IMR-90 (cell line): ENCODE results near the gene RENBP. TPM values are rescaled to one million over a fixed set of nuclear protein-coding genes. Genes with fewer than 3 reads are reported as not detected.

Experiments
- ATAC-seq: fragments of 200-7000 bp; cut with Tn5 transposase; 2 replicates; pipeline ENCODE4 v1.9.1; 2020; ENCODE audit warnings: low read depth, mild to moderate bottlenecking, moderate library complexity
- BruUV-seq: library from RNA; stranded (reverse); fragments of 400-500 nt; replicated peaks from 2 replicates; lab custom pipeline; 2021; lab: Mats Ljungman, UMichigan
- CTCF ChIA-PET: fragments of 300-600 bp; formaldehyde crosslinking; extraction: SDS; loops from one replicate; lab custom pipeline; 2021; ENCODE audit warnings: antibody characterized with exemption; lab: Yijun Ruan, JAX
- POLR2A ChIA-PET: fragments of 300-600 bp; sonication (Branson Sonifier 250); formaldehyde crosslinking; loops from one replicate; lab custom pipeline; 2022; ENCODE audit warnings: antibody characterized with exemption; ENCODE audit not compliant: unreplicated experiment; lab: Charles Lee
- DNase-seq: peaks from one replicate; pipeline ENCODE4 v3.0.0; 2013
- H2AFZ ChIP-seq: replicated peaks from 2 replicates; pipeline ENCODE3; 2013; ENCODE audit warnings: low read length, mild to moderate bottlenecking; ENCODE audit not compliant: poor library complexity
- H2AK5ac ChIP-seq: 2 replicates; pipeline ENCODE4 v1.6.1; 2013; ENCODE audit warnings: low read depth, low read length, inconsistent platforms
- H2AK9ac ChIP-seq: replicated peaks from 2 replicates; pipeline ENCODE3; 2013; ENCODE audit warnings: mild to moderate bottlenecking, low read depth, low read length, moderate library complexity; ENCODE audit not compliant: poor library complexity
- H2BK120ac ChIP-seq: 2 replicates; pipeline ENCODE4 v1.6.1; 2013; ENCODE audit warnings: low read depth, low read length, inconsistent platforms
- H2BK15ac ChIP-seq: 3 replicates; pipeline ENCODE4 v1.6.1; 2013; ENCODE audit warnings: low read depth, low read length, inconsistent platforms
- H2BK20ac ChIP-seq: 2 replicates; pipeline ENCODE4 v1.6.1; 2013; ENCODE audit warnings: low read depth, mild to moderate bottlenecking, inconsistent platforms, low read length, moderate library complexity
- H2BK5ac ChIP-seq: 2 replicates; pipeline ENCODE4 v1.6.1; 2013; ENCODE audit warnings: mild to moderate bottlenecking, low read depth, low read length, inconsistent platforms; ENCODE audit not compliant: poor library complexity, severe bottlenecking
- H3K14ac ChIP-seq: replicated peaks from 2 replicates; pipeline ENCODE4 v1.6.1; 2013; ENCODE audit warnings: low read depth, low read length, inconsistent platforms
- H3K18ac ChIP-seq: 2 replicates; pipeline ENCODE4 v1.6.1; 2013; ENCODE audit warnings: low read depth, low read length, control low read depth
- H3K23ac ChIP-seq: 2 replicates; pipeline ENCODE4 v1.6.1; 2013; ENCODE audit warnings: low read depth, low read length, inconsistent platforms
- H3K27ac ChIP-seq: 2 replicates; pipeline ENCODE4 v1.5.1; 2013; ENCODE audit warnings: mild to moderate bottlenecking, control low read depth, low read length; ENCODE audit not compliant: insufficient read depth
- H3K27me3 ChIP-seq: 2 replicates; pipeline ENCODE4 v1.6.1; 2013; ENCODE audit warnings: low read length; ENCODE audit not compliant: control insufficient read depth, insufficient read depth
- H3K36me3 ChIP-seq: 2 replicates; pipeline ENCODE4 v1.6.1; 2013; ENCODE audit warnings: low read length, mixed read lengths; ENCODE audit not compliant: control insufficient read depth, insufficient read depth
- H3K4ac ChIP-seq: 2 replicates; pipeline ENCODE4 v1.6.1; 2013; ENCODE audit warnings: low read depth, low read length, inconsistent platforms
- H3K4me1 ChIP-seq: 2 replicates; pipeline ENCODE4 v1.6.1; 2013; ENCODE audit warnings: low read length, mixed read lengths; ENCODE audit not compliant: control insufficient read depth, insufficient read depth
- H3K4me2 ChIP-seq: 2 replicates; pipeline ENCODE4 v1.6.1; 2013; ENCODE audit warnings: low read depth, mild to moderate bottlenecking, control low read depth, low read length, moderate library complexity
- H3K4me3 ChIP-seq: 2 replicates; pipeline ENCODE4 v1.5.1; 2013; ENCODE audit warnings: low read depth, mild to moderate bottlenecking, control low read depth, low read length, moderate library complexity; ENCODE audit not compliant: insufficient read depth
- H3K56ac ChIP-seq: 2 replicates; pipeline ENCODE4 v1.6.1; 2013; ENCODE audit warnings: low read length, inconsistent platforms; ENCODE audit not compliant: insufficient read depth; ENCODE audit errors: extremely low read depth
- H3K79me1 ChIP-seq, 2 experiments: 2 replicates each; pipeline ENCODE4 v1.6.1; 2013; ENCODE audit warnings: low read length in 2 of 2, inconsistent platforms in 1 of 2, low read depth in 1 of 2
- H3K9ac ChIP-seq: 2 replicates; pipeline ENCODE4 v1.6.1; 2013; ENCODE audit warnings: low read depth, low read length, control low read depth
- H3K9me1 ChIP-seq: 2 replicates; pipeline ENCODE4 v1.6.1; 2013; ENCODE audit warnings: low read length, inconsistent platforms; ENCODE audit not compliant: insufficient read depth
- H3K9me3 ChIP-seq: 2 replicates; pipeline ENCODE4 v1.6.1; 2013; ENCODE audit warnings: low read length; ENCODE audit not compliant: control insufficient read depth, insufficient read depth
- H4K20me1 ChIP-seq: 2 replicates; pipeline ENCODE4 v1.6.1; 2013; ENCODE audit warnings: low read length, inconsistent platforms; ENCODE audit not compliant: insufficient read depth
- H4K5ac ChIP-seq: 2 replicates; pipeline ENCODE4 v1.6.1; 2013; ENCODE audit warnings: mild to moderate bottlenecking, low read depth, low read length, control low read depth
- H4K8ac ChIP-seq, 2 experiments: 2 replicates each; pipeline ENCODE4 v1.6.1; 2013; ENCODE audit warnings: low read depth in 2 of 2, low read length in 2 of 2, control low read depth in 1 of 2, inconsistent platforms in 1 of 2
- H4K91ac ChIP-seq: 2 replicates; pipeline ENCODE4 v1.6.1; 2013; ENCODE audit warnings: low read depth, low read length, inconsistent platforms; ENCODE audit not compliant: insufficient read depth
- CTCF ChIP-seq: conservative IDR thresholded peaks from 2 replicates; pipeline ENCODE4 v1.5.1; 2012; ENCODE audit warnings: mild to moderate bottlenecking, low read depth, low read length, improper control_type of control experiment
- ELK1 ChIP-seq: fragments of 150-350 bp; IDR thresholded peaks from 2 replicates; pipeline ENCODE4 v1.6.1; 2016; ENCODE audit warnings: low read depth, mild to moderate bottlenecking, low read length, moderate library complexity, borderline replicate concordance
- MXI1 ChIP-seq: IDR thresholded peaks from 2 replicates; pipeline ENCODE4 v1.6.1; 2012; ENCODE audit warnings: low read depth, mild to moderate bottlenecking, low read length, moderate library complexity, borderline replicate concordance
- NFE2L2 ChIP-seq: fragments of 150-350 bp; IDR thresholded peaks from 2 replicates; pipeline ENCODE4 v1.6.1; 2016; ENCODE audit warnings: low read depth, mild to moderate bottlenecking, low read length
- RAD21 ChIP-seq: IDR thresholded peaks from 2 replicates; pipeline ENCODE4 v1.6.1; 2012; ENCODE audit warnings: low read length, improper control_type of control experiment
- SMC3 ChIP-seq: fragments of 150-350 bp; IDR thresholded peaks from 2 replicates; pipeline ENCODE4 v1.6.1; 2016; ENCODE audit warnings: low read depth, mild to moderate bottlenecking, antibody characterized with exemption, low read length, moderate library complexity
- WGBS, 2 experiments: methylation state at CpG; one replicate each; pipeline versions ENCODE4 v1.1.5 to v1.1.7; 2013; ENCODE audit warnings: missing lambda C conversion rate in 2 of 2; ENCODE audit not compliant: insufficient read length in 1 of 2; ENCODE audit errors: extremely low coverage in 2 of 2; 5-methylcytosine and 5-hydroxymethylcytosine counted together
- dilution Hi-C: fragments of 300-500 bp; cut with HindIII; formaldehyde crosslinking; loops from one replicate; pipeline ENCODE4 v1.14.3; 2018; ENCODE audit warnings: low sequenced_read_pairs; ENCODE audit not compliant: unreplicated experiment
- in situ Hi-C: fragments of 300-500 bp; cut with MboI; formaldehyde crosslinking; loops from 3 replicates; pipeline ENCODE4 v1.14.3; 2019; ENCODE audit warnings: low sequenced_read_pairs, inconsistent platforms, mixed read lengths
- intact Hi-C: fragments of 100-400 bp; cut with micrococcal nuclease; formaldehyde crosslinking; loops from 2 replicates; pipeline ENCODE4 v1.10.0; 2022
- polyA plus RNA-seq, 3 experiments: library from polyadenylated mRNA; depleted of rRNA; stranded (reverse); fragments of >200 nt; gene quantifications; 2 replicates each; pipeline ENCODE4 v1.2.3, GENCODE V29; 2012; ENCODE audit warnings: low replicate concordance in 1 of 3
- total RNA-seq: library from RNA; depleted of rRNA; stranded (reverse); fragments of >200 nt; gene quantifications from 2 replicates; pipeline ENCODE4 v1.2.3, GENCODE V29; 2012

RENBP gene
- total and polyA plus RNA-seq, 2 of the 4 experiments (the other 2 are of a cell fraction) = 0.15 to 0.18 TPM

- Histone ChIP-seq H2AK5ac (no peak overlapping the region), H3K4me1 (no peaks in the 10 kb centered on the region), H3K27ac (no peak overlapping the region), H3K14ac (no peak overlapping the region), H3K4me2 (no peak overlapping the region), H3K9ac (no peak overlapping the region), H4K20me1 (no peaks in the 10 kb centered on the region), H3K4ac (no peak overlapping the region), H4K91ac (no peak overlapping the region), H2BK120ac (no peak overlapping the region), H3K79me1 (no peaks in the 10 kb centered on the region), H3K9me3 (no peaks in the 10 kb centered on the region; the same call in 1 of the 2 replicates), H4K8ac (no peak overlapping the region), H3K9me1 (no peaks in the 10 kb centered on the region), H3K56ac (no peak overlapping the region), H4K5ac (no peak overlapping the region), H3K18ac (no peak overlapping the region), H2BK5ac (no peak overlapping the region), H2BK20ac (no peak overlapping the region), H3K4me3 (no peak overlapping the region), H2AK9ac (no peak overlapping the region), H2AFZ (no peak overlapping the region), H3K36me3 (no peaks in the 10 kb centered on the region), H2BK15ac (no peak overlapping the region), H3K23ac (no peak overlapping the region), H3K27me3 (peaks cover 6% of the 10 kb centered on the region)
- no TSS peak for BruUV-seq
- ATAC-seq (no peak), DNase-seq (no peak)
- in situ Hi-C loops (loop anchor here (25.0 kb wide), 1 partner anchor 946 kb away; no protein-coding TSS in a partner anchor), intact Hi-C loops (no loop called here), dilution Hi-C loops (no loop called here)
- TF ChIP-seq SMC3 = no peak
- TF ChIP-seq NFE2L2 = no peak
- TF ChIP-seq RAD21 = no peak
- TF ChIP-seq CTCF = no peak
- no peak for TF ChIP-seq ELK1
- no peak for TF ChIP-seq MXI1
- 79% methylated on average over 10 of the region's 23 CpGs; no CpG with 5 or more reads in 1 of the 2 experiments for WGBS, 2 experiments
- POLR2A ChIA-PET = no interaction called here
- CTCF ChIA-PET = no interaction called here
Observed at GRCh38 chrX:153908219-153908860, 36.1 kb downstream of the RENBP start.
